ENCODE data around the gene ZCCHC24. TPM values are rescaled to one million over a fixed set of nuclear protein-coding genes. Genes with fewer than 3 reads are reported as not detected.
A peak's percentile ranks its signal among the peaks of the same experiment; 100 is the strongest.

The ZCCHC24 gene
- total and polyA plus RNA-seq, 2 donors from 2014 or later: 8.4 to 21.3 TPM

DNA sequence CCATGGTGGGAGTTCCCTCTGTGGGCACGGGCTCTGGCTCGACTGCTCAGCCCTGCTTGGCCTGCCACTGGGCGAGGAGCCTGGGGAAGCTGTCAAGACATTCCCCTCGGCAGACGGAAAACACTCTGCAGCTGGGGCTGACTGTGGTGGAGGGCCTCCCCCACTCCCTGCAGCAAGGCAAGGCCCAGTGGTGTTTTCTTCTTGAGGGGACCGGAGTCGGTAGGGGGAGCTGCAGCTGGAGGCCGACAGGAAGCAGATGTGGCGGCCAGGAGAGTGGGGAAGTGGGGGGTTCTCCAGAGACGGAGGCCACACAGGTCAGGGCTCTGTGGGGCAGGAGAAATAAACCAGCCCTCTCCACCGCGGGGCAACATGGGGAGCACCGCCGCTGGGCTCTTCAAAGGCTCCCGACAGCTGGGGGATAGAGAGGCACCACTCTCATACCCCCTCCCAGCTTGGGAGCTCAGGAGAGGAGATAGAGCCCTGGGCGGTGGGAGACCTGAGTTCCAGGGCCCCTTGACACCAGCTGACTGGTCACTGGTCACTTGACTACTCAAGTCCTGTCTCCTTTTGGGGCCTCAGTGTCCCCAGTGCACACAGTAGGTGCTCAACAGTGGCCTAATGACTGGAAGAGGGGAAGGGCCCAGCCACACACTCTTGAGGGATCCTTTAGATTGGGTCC is 54.7 kb downstream of the ZCCHC24 start:
- H3K4me3 ChIP-seq (ENCODE audit: low read length in 3 of 3): no peak overlapping the region
- TF ChIP-seq, protein P1, sequence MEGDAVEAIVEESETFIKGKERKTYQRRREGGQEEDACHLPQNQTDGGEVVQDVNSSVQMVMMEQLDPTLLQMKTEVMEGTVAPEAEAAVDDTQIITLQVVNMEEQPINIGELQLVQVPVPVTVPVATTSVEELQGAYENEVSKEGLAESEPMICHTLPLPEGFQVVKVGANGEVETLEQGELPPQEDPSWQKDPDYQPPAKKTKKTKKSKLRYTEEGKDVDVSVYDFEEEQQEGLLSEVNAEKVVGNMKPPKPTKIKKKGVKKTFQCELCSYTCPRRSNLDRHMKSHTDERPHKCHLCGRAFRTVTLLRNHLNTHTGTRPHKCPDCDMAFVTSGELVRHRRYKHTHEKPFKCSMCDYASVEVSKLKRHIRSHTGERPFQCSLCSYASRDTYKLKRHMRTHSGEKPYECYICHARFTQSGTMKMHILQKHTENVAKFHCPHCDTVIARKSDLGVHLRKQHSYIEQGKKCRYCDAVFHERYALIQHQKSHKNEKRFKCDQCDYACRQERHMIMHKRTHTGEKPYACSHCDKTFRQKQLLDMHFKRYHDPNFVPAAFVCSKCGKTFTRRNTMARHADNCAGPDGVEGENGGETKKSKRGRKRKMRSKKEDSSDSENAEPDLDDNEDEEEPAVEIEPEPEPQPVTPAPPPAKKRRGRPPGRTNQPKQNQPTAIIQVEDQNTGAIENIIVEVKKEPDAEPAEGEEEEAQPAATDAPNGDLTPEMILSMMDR (IDR thresholded peaks at IDR 0.05; ENCODE audit: borderline replicate concordance, extremely low read depth, insufficient read depth): no peak
- H3K9me3 ChIP-seq (ENCODE audit: control insufficient read depth in 2 of 3, insufficient read depth in 1 of 3, low read length in 3 of 3): no peaks in the 10 kb centered on the region
- H3K36me3 ChIP-seq (ENCODE audit: control insufficient read depth in 2 of 3, insufficient read depth in 3 of 3, low read length in 3 of 3): peaks cover 0 to 3% (median 0%) of the 10 kb centered on the region in 3 donors
- FAIRE-seq (no peak), DNase-seq (peak in 3 of 5 donors; percentile 44 to 74 (median 71))
- intact Hi-C loops (cut with DNase I): no loop called here
- H3K27ac ChIP-seq (ENCODE audit: low read depth in 2 of 2, low read length in 2 of 2): no peak overlapping the region
- H3K27me3 ChIP-seq (ENCODE audit: control insufficient read depth, insufficient read depth, low read length): no peaks in the 10 kb centered on the region
- no peak overlapping the region for H3K9ac ChIP-seq (ENCODE audit: low read length in 3 of 3)
- H3K4me1 ChIP-seq (ENCODE audit: control insufficient read depth in 2 of 3, insufficient read depth in 2 of 3, low read depth in 1 of 3, low read length in 3 of 3): no peaks in the 10 kb centered on the region

DNA sequence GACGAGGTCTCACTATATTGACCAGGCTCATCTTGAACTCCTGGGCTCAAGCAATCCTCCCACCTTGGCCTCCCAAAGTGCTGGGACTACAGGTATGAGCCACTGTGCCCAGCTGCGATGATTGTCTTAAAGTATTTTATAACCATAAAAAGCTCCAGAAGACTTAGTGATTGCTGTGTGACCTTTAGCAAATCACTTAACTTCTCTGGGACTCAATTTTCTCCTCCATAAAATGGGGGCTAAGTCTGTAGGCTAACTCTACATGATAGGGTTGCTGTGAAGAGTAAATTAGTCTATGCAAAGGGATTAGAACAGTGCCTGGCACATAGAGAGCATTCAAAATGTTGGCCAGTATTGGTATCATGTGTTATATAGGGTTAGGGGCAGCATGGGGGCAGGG is 55.4 kb downstream of the ZCCHC24 start:
- TF ChIP-seq, protein P1 (IDR thresholded peaks at IDR 0.05; ENCODE audit: borderline replicate concordance, extremely low read depth, insufficient read depth): no peak
- H3K36me3 ChIP-seq (ENCODE audit: control insufficient read depth in 2 of 3, insufficient read depth in 3 of 3, low read length in 3 of 3): peaks cover 0 to 3% (median 0%) of the 10 kb centered on the region in 3 donors
- DNase-seq (peak in 1 of 5 donors; percentile 7), FAIRE-seq (no peak)
- no peaks in the 10 kb centered on the region for H3K27me3 ChIP-seq (ENCODE audit: control insufficient read depth, insufficient read depth, low read length)
- H3K9me3 ChIP-seq (ENCODE audit: control insufficient read depth in 2 of 3, insufficient read depth in 1 of 3, low read length in 3 of 3): no peaks in the 10 kb centered on the region
- H3K27ac ChIP-seq (ENCODE audit: low read depth in 2 of 2, low read length in 2 of 2): no peak overlapping the region
- H3K4me1 ChIP-seq (ENCODE audit: control insufficient read depth in 2 of 3, insufficient read depth in 2 of 3, low read depth in 1 of 3, low read length in 3 of 3): no peaks in the 10 kb centered on the region
- no peak overlapping the region for H3K4me3 ChIP-seq (ENCODE audit: low read length in 3 of 3)
- intact Hi-C loops (cut with DNase I): no loop called here
- no peak overlapping the region for H3K9ac ChIP-seq (ENCODE audit: low read length in 3 of 3)

DNA sequence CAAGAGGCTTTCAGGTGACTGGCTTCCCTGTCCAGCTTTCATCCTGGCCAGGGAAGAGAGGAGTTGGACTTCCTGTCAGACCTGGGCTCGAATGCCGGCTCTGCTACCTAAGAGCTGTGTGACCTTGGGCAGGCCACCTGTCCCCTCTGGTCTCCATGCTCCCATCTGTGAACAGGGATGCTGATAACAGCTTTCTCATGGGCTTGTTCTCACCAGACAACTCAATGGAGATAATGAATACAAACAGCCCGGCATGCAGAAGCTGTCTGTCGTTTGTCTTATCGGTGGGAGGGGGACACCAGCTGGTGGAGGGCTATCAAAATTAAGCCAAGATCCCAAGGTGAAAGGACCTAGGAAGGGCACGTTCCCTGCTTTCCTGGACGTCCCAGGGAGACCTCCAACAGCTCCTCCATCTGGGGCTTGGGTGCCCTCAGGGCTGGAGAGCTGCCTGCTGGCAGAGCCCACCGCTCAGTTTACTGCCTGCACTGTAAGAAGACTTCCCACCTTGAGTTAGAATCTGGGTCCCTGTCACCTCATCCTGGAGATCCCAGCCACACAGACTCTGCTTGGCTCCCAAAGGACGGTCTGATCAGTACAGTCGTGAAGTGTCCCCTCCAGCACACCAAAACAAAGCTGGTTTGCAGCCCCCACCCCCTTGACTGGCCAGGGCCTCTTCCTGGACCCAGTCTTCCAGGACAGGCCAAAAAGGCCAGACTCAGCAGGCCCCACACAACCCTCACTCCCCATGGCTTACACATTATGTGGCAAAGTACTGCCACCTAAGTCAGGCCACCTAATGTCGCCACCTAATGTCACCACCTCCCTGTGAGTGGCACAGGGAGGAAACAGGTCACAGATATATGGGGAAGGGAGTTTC is 57.2 kb downstream of the ZCCHC24 start:
- intact Hi-C loops (cut with DNase I): no loop called here
- no peak for FAIRE-seq
- no peaks in the 10 kb centered on the region for H3K36me3 ChIP-seq (ENCODE audit: control insufficient read depth in 2 of 3, insufficient read depth in 3 of 3, low read length in 3 of 3)

More for the DNA sequence above, 57.2 kb downstream of the ZCCHC24 start:
- no peaks in the 10 kb centered on the region for H3K4me1 ChIP-seq (ENCODE audit: control insufficient read depth in 2 of 3, insufficient read depth in 2 of 3, low read depth in 1 of 3, low read length in 3 of 3)
- H3K4me3 ChIP-seq (ENCODE audit: low read length in 3 of 3): no peak overlapping the region
- TF ChIP-seq, protein P1 (IDR thresholded peaks at IDR 0.05; ENCODE audit: borderline replicate concordance, extremely low read depth, insufficient read depth): no peak
- no peak overlapping the region for H3K27ac ChIP-seq (ENCODE audit: low read depth in 2 of 2, low read length in 2 of 2)
- DNase-seq: peak in 2 of 5 donors; percentile 18 to 61
- H3K9me3 ChIP-seq (ENCODE audit: control insufficient read depth in 2 of 3, insufficient read depth in 1 of 3, low read length in 3 of 3): no peaks in the 10 kb centered on the region
- H3K27me3 ChIP-seq (ENCODE audit: control insufficient read depth, insufficient read depth, low read length): no peaks in the 10 kb centered on the region
- H3K9ac ChIP-seq (ENCODE audit: low read length in 3 of 3): no peak overlapping the region

Data from kidney (tissue), 14 donors.